Cardiac muscle cell (in vitro differentiated cells and primary cell): ENCODE measurements around the gene CREB3L1. TPM values are rescaled to one million over a fixed set of nuclear protein-coding genes. Genes with fewer than 3 reads are reported as not detected.

Experiments used
- DNase-seq, 2 donors: peaks; one replicate each; pipeline versions ENCODE4 v3.0.0 to v3.0.0-alpha.2; 2010 to 2017; ENCODE audit warnings: low read depth in 1 of 2, low spot score in 1 of 2
- H3K27ac ChIP-seq: fragments of 200-600 bp; sonication (generic); 2 replicates; pipeline ENCODE4 v1.5.1; 2016
- H3K27me3 ChIP-seq: fragments of 200-600 bp; sonication (generic); 2 replicates; pipeline ENCODE4 v1.6.0; 2016; ENCODE audit warnings: control low read depth
- H3K36me3 ChIP-seq: fragments of 200-600 bp; sonication (generic); 2 replicates; pipeline ENCODE4 v1.5.1; 2016; ENCODE audit warnings: control low read depth
- H3K4me1 ChIP-seq: fragments of 200-600 bp; sonication (generic); 2 replicates; pipeline ENCODE4 v1.8.1; 2017; ENCODE audit warnings: low read depth, mild to moderate bottlenecking, mixed run types
- H3K4me3 ChIP-seq: fragments of 200-600 bp; sonication (generic); 2 replicates; pipeline ENCODE4 v1.5.1; 2016; ENCODE audit warnings: mild to moderate bottlenecking
- H3K9me3 ChIP-seq: fragments of 200-600 bp; sonication (generic); 2 replicates; pipeline ENCODE4 v1.5.1; 2017; ENCODE audit warnings: low read depth, mild to moderate bottlenecking, control low read depth
- CTCF ChIP-seq: IDR thresholded peaks from 2 replicates; pipeline ENCODE4 v1.5.1; 2012; ENCODE audit warnings: low read depth, mild to moderate bottlenecking, low read length
- polyA plus RNA-seq: library from polyadenylated mRNA; unstranded; fragments of >200 nt; fragmentation: Nextera tagmentation; extraction: Ambion mirVana; gene quantifications from 2 replicates; pipeline ENCODE4 v1.2.1, GENCODE V29; 2016
- total RNA-seq: library from RNA; depleted of rRNA; stranded (reverse); fragments of >200 nt; gene quantifications from 2 replicates; pipeline ENCODE4 v1.2.3, GENCODE V29; 2016

CREB3L1 gene
- total and polyA plus RNA-seq, 2 experiments from 2014 or later = 3.8 to 14.1 TPM

GRCh38 chr11:46286789-46287188 lies 9.3 kb downstream of the CREB3L1 start:
- no peaks in the 10 kb centered on the region for H3K36me3 ChIP-seq
- H3K9me3 ChIP-seq = no peaks in the 10 kb centered on the region
- no peak for TF ChIP-seq CTCF
- no peaks in the 10 kb centered on the region for H3K27me3 ChIP-seq
- DNase-seq = no peak
- no peak overlapping the region for H3K27ac ChIP-seq
- peaks cover 22% of the 10 kb centered on the region for H3K4me1 ChIP-seq
- H3K4me3 ChIP-seq = no peak overlapping the region

- H3K4me1 ChIP-seq = peaks cover 22% of the 10 kb centered on the region
- TF ChIP-seq CTCF = no peak
- H3K36me3 ChIP-seq = no peaks in the 10 kb centered on the region
- no peak overlapping the region for H3K27ac ChIP-seq
- no peaks in the 10 kb centered on the region for H3K9me3 ChIP-seq
- no peak overlapping the region for H3K4me3 ChIP-seq
- DNase-seq = no peak
- no peaks in the 10 kb centered on the region for H3K27me3 ChIP-seq
These were observed 11.0 kb downstream of the CREB3L1 start for GRCh38 chr11:46288451-46288850.

GRCh38 chr11:46290011-46290410 lies 12.5 kb downstream of the CREB3L1 start:
- TF ChIP-seq CTCF = no peak
- peaks cover 28% of the 10 kb centered on the region for H3K4me1 ChIP-seq
- H3K27me3 ChIP-seq = no peaks in the 10 kb centered on the region
- no peak for DNase-seq
- H3K9me3 ChIP-seq = no peaks in the 10 kb centered on the region
- H3K27ac ChIP-seq = peak overlapping the region; percentile 81
- H3K4me3 ChIP-seq = no peak overlapping the region
- no peaks in the 10 kb centered on the region for H3K36me3 ChIP-seq

GRCh38 chr11:46290598-46291309 lies 13.3 kb downstream of the CREB3L1 start:
- TF ChIP-seq CTCF = no peak
- peak overlapping the region; percentile 81 for H3K27ac ChIP-seq
- no peak overlapping the region for H3K4me3 ChIP-seq
- H3K9me3 ChIP-seq = no peaks in the 10 kb centered on the region
- DNase-seq = peak; percentile 88 to 99
- no peaks in the 10 kb centered on the region for H3K27me3 ChIP-seq
- H3K4me1 ChIP-seq = peaks cover 29% of the 10 kb centered on the region
- H3K36me3 ChIP-seq = no peaks in the 10 kb centered on the region

GRCh38 chr11:46291441-46292150 lies 14.1 kb downstream of the CREB3L1 start:
- peak; percentile 22 for TF ChIP-seq CTCF
- Histone ChIP-seq H3K36me3 (no peaks in the 10 kb centered on the region), H3K9me3 (no peaks in the 10 kb centered on the region), H3K27ac (peak overlapping the region; percentile 81), H3K4me3 (no peak overlapping the region), H3K27me3 (no peaks in the 10 kb centered on the region), H3K4me1 (peaks cover 33% of the 10 kb centered on the region)
- DNase-seq = peak; percentile 31 to 82
